GM21825 (cell line): Measurements from ENCODE around the gene PARP9.

ENCODE experiments used
- ATAC-seq: cut with Tn5 transposase; IDR thresholded peaks from one replicate; pipeline ENCODE4 v1.9.1; 2021; ENCODE audit warnings: mild to moderate bottlenecking, moderate library complexity; ENCODE audit not compliant: unreplicated experiment

Gene PARP9

DNA sequence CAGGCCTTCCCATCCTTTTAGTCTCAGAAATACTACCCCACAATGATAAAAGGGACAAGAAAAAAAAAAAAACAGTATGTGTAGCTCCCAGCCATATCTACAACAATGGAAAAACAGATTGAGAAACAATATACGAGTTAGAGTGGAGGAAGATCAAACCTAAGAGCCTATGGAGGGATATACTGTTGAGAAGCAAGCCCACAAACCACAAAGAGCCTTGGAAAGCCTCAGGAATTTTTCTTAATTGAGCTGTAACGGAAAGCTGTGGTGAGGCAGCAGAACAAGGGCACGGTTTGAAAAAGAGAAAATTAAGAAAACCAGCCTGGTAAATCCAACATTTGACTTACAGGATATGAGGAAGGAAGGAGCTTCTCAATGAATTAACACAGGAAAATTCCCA, 70.8 kb downstream of the PARP9 start:
- no peak for ATAC-seq

- no peak for ATAC-seq
Measured at GRCh38 chr3:122488262-122488973, 75.7 kb downstream of the PARP9 start.

DNA sequence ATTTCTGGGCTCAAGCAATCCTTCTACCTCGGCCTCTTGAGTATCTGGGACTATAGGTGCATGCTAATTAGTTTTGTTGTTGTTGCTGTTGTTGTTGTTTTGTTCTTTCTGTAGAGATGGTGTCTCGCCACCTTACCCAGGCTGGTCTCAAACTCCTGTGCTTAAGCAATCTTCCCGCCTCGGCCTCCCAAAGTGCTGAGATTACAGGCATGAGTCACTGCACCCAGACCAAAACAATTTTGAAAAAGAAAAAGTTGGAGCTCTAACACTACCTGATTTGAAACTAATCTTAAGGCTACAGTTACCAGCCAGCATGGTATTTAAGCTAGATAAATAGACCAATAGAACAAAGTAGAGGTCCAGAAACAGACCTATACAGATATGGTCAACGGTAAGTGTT, 79.1 kb downstream of the PARP9 start:
- no peak for ATAC-seq

DNA sequence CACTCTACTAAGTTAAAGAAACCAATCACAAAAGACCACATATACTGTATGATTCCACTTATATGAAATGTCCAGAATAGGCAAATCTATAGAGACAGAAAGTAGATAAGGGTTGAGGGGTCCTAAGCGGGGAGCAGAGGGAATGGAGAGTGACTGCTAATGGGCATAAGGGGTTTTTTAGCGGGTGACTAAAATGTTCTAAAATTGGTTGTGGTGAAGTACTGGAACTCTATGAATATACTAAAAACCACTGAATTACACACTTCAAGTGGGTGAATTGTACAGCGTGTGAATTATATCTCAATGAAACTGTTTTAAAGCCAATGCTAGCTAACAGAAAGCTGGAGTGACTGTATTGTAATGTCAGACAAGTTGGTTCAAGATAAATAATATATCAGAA, 82.7 kb downstream of the PARP9 start:
- no peak for ATAC-seq
